Epidermal melanocyte (primary cell): ENCODE measurements around the gene ADAP2.
A peak's percentile ranks its signal among the peaks of the same experiment; 100 is the strongest.
"Not testable (repeated sequence)": the region's sequence is repeated elsewhere in the genome, so short reads cannot be mapped to it uniquely, and the experiment has no call there.

Source experiments
- DNase-seq: peaks from one replicate; pipeline ENCODE4 v3.0.0; 2011; ENCODE audit warnings: low spot score; ENCODE audit not compliant: insufficient read length

Gene ADAP2

GRCh38 chr17:30921544-30922196 lies at the start of gene ADAP2:
Gene ADAP2 (plus strand): TSS chr17:30921945. CDS start chr17:30922015, 70 bp downstream.
- no peak for DNase-seq

GRCh38 chr17:30886187-30886586 lies 35.6 kb upstream of the ADAP2 start:
- no peak for DNase-seq

GRCh38 chr17:30894236-30894635 lies 27.5 kb upstream of the ADAP2 start:
- no peak for DNase-seq

- no peak for DNase-seq
Observed at GRCh38 chr17:30897311-30897710, 24.4 kb upstream of the ADAP2 start.

- no peak for DNase-seq
Observed at GRCh38 chr17:30905742-30906100, 16.0 kb upstream of the ADAP2 start.

GRCh38 chr17:30906101-30906911 lies 15.4 kb upstream of the ADAP2 start, which contains the start of gene TEFM:
Gene TEFM (minus strand): TSS chr17:30906238. CDS start chr17:30906198, 40 bp downstream.
- DNase-seq: peak; percentile 91

- DNase-seq: no peak
Observed at GRCh38 chr17:30908717-30909420, 12.9 kb upstream of the ADAP2 start.

- not testable (repeated sequence) for DNase-seq
Observed at GRCh38 chr17:30910151-30910550, 11.6 kb upstream of the ADAP2 start.

- no peak for DNase-seq
Observed at GRCh38 chr17:30913955-30914354, 7.8 kb upstream of the ADAP2 start.

GRCh38 chr17:30915833-30916611 lies 5.7 kb upstream of the ADAP2 start:
- no peak for DNase-seq

- no peak for DNase-seq
Observed at GRCh38 chr17:30917050-30917449, 4.7 kb upstream of the ADAP2 start.

GRCh38 chr17:30920282-30920681 lies 1.5 kb upstream of the ADAP2 start:
- no peak for DNase-seq

- no peak for DNase-seq
Observed at GRCh38 chr17:30920683-30921543, 832 bp upstream of the ADAP2 start.

GRCh38 chr17:30922235-30923030 lies 688 bp downstream of the ADAP2 start:
- DNase-seq: no peak

- no peak for DNase-seq
Observed at GRCh38 chr17:30924341-30924740, 2.6 kb downstream of the ADAP2 start.

GRCh38 chr17:30926516-30926915 lies 4.8 kb downstream of the ADAP2 start:
- no peak for DNase-seq

- no peak for DNase-seq
Observed at GRCh38 chr17:30927756-30928155, 6.0 kb downstream of the ADAP2 start.

- no peak for DNase-seq
Observed at GRCh38 chr17:30928584-30928983, 6.8 kb downstream of the ADAP2 start.

GRCh38 chr17:30929081-30929633 lies 7.4 kb downstream of the ADAP2 start:
- DNase-seq: no peak
